ENCODE measurements around the gene SLC17A1.

Gene SLC17A1

DNA sequence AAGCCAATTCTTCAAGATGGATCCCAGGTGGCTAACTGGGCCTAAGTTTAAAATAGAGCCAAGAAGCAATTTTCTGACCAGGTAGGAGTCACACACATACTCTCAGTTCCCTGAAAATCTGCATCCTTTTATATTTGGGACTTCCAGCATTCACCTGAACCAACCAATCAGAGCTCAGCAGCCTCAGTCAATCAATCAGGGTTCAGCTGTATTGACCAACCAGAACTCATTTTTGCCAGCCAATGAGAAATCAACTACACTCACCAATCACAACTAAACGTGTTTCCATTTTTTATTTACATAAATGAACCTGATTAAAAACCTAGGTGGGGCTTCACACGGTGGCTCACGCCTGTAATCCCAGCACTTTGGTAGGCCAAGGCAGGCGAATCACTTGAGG is 39.8 kb downstream of the SLC17A1 start:
- TF ChIP-seq, protein P1, sequence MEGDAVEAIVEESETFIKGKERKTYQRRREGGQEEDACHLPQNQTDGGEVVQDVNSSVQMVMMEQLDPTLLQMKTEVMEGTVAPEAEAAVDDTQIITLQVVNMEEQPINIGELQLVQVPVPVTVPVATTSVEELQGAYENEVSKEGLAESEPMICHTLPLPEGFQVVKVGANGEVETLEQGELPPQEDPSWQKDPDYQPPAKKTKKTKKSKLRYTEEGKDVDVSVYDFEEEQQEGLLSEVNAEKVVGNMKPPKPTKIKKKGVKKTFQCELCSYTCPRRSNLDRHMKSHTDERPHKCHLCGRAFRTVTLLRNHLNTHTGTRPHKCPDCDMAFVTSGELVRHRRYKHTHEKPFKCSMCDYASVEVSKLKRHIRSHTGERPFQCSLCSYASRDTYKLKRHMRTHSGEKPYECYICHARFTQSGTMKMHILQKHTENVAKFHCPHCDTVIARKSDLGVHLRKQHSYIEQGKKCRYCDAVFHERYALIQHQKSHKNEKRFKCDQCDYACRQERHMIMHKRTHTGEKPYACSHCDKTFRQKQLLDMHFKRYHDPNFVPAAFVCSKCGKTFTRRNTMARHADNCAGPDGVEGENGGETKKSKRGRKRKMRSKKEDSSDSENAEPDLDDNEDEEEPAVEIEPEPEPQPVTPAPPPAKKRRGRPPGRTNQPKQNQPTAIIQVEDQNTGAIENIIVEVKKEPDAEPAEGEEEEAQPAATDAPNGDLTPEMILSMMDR (IDR thresholded peaks at IDR 0.05; ENCODE audit: insufficient read depth, low read length, poor library complexity, severe bottlenecking), result no peak
- TF ChIP-seq EZH2phosphoT487 (conservative IDR thresholded peaks at IDR 0.05; ENCODE audit: low read length), result no peak
- no peak overlapping the region for H2AFZ ChIP-seq (ENCODE audit: low read depth, low read length, severe bottlenecking)
- H4K20me1 ChIP-seq (ENCODE audit: low read depth, low read length), result no peaks in the 10 kb centered on the region
- no peaks in the 10 kb centered on the region for H3K9me3 ChIP-seq (ENCODE audit: insufficient read depth, low read length)
- H3K4me3 ChIP-seq (ENCODE audit: insufficient read depth, low read length, poor library complexity, severe bottlenecking), result no peak overlapping the region
- H3K27me3 ChIP-seq (ENCODE audit: low read length), result no peaks in the 10 kb centered on the region
- H3F3A ChIP-seq (ENCODE audit: insufficient read depth), result no peaks in the 10 kb centered on the region
- no peaks in the 10 kb centered on the region for H3K79me2 ChIP-seq (ENCODE audit: insufficient read depth, low read length)
- H3K27ac ChIP-seq (ENCODE audit: low read depth, low read length), result no peak overlapping the region
- no peaks in the 10 kb centered on the region for H3K36me3 ChIP-seq (ENCODE audit: low read length)
- H3K9me2 ChIP-seq (replicated peaks; ENCODE audit: insufficient read depth, low read length), result no peaks in the 10 kb centered on the region
- H3K9ac ChIP-seq (ENCODE audit: low read length), result no peak overlapping the region
- H3K4me2 ChIP-seq (ENCODE audit: low read depth, low read length, poor library complexity, severe bottlenecking), result no peak overlapping the region

DNA sequence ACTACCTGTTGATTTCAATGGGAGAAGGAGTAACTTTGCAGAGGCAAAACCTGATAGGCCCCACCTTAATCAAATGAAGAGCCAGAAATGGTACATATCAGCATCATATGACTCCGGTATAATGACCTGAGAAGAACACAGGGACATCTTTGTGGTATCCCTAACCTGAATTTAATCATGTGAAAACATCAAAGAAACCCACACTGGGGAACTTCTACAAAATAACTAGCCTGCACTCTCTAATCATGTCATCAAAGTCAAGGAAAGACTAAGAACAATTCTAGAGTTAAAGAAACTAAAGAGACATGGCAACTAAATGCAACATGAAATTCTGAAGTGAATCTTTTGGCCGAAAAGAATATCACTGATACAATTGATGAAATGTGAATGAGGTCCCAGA is 42.4 kb downstream of the SLC17A1 start:
- no peaks in the 10 kb centered on the region for H4K20me1 ChIP-seq (ENCODE audit: low read depth, low read length)
- no peaks in the 10 kb centered on the region for H3K9me2 ChIP-seq (replicated peaks; ENCODE audit: insufficient read depth, low read length)
- no peaks in the 10 kb centered on the region for H3K9me3 ChIP-seq (ENCODE audit: insufficient read depth, low read length)
- no peaks in the 10 kb centered on the region for H3F3A ChIP-seq (ENCODE audit: insufficient read depth)
- H3K27ac ChIP-seq (ENCODE audit: low read depth, low read length), result no peak overlapping the region
- no peak for TF ChIP-seq EZH2phosphoT487 (conservative IDR thresholded peaks at IDR 0.05; ENCODE audit: low read length)
- TF ChIP-seq, protein P1 (IDR thresholded peaks at IDR 0.05; ENCODE audit: insufficient read depth, low read length, poor library complexity, severe bottlenecking), result no peak
- no peaks in the 10 kb centered on the region for H3K79me2 ChIP-seq (ENCODE audit: insufficient read depth, low read length)
- H3K4me3 ChIP-seq (ENCODE audit: insufficient read depth, low read length, poor library complexity, severe bottlenecking), result no peak overlapping the region
- H2AFZ ChIP-seq (ENCODE audit: low read depth, low read length, severe bottlenecking), result peak overlapping the region; percentile 1
- H3K4me2 ChIP-seq (ENCODE audit: low read depth, low read length, poor library complexity, severe bottlenecking), result no peak overlapping the region
- H3K9ac ChIP-seq (ENCODE audit: low read length), result no peak overlapping the region
- no peaks in the 10 kb centered on the region for H3K36me3 ChIP-seq (ENCODE audit: low read length)
- H3K27me3 ChIP-seq (ENCODE audit: low read length), result no peaks in the 10 kb centered on the region

DNA sequence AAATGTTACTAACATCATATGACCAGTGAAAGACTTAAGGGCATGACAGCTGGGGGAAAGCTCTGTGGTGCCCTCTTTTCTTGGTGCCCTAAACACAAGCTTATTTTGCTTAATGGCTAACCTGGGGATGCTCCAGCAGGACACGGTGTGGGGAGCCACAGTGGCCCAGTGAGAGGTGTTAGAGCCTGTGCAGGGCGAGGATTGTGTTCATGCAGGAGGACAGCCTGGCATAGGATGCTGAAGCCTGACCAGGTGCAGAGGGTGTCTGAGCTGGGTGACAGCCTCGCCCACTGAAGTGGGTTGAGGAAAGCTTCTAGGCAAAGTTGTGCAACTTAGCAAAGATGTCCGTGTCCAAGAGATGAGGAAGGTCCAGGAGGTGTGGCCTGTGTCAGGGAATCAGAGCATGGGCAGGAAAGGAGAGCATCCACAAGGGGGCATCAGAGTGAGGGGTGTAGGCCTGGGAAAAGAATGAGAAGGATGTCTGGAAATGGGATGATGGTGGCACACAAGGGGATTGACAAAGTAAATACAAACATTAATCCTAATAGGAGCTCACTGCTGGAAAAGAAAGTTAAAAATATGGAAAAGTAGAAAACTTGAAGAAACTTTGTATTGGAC is 43.4 kb downstream of the SLC17A1 start:
- no peak for TF ChIP-seq EZH2phosphoT487 (conservative IDR thresholded peaks at IDR 0.05; ENCODE audit: low read length)
- TF ChIP-seq, protein P1 (IDR thresholded peaks at IDR 0.05; ENCODE audit: insufficient read depth, low read length, poor library complexity, severe bottlenecking), result peak; percentile 71
- no peaks in the 10 kb centered on the region for H4K20me1 ChIP-seq (ENCODE audit: low read depth, low read length)
- no peaks in the 10 kb centered on the region for H3K36me3 ChIP-seq (ENCODE audit: low read length)
- H2AFZ ChIP-seq (ENCODE audit: low read depth, low read length, severe bottlenecking), result no peak overlapping the region
- H3K27me3 ChIP-seq (ENCODE audit: low read length), result no peaks in the 10 kb centered on the region
- no peak overlapping the region for H3K4me2 ChIP-seq (ENCODE audit: low read depth, low read length, poor library complexity, severe bottlenecking)
- H3K9me2 ChIP-seq (replicated peaks; ENCODE audit: insufficient read depth, low read length), result no peaks in the 10 kb centered on the region
- no peaks in the 10 kb centered on the region for H3F3A ChIP-seq (ENCODE audit: insufficient read depth)
- H3K9me3 ChIP-seq (ENCODE audit: insufficient read depth, low read length), result no peaks in the 10 kb centered on the region
- H3K4me3 ChIP-seq (ENCODE audit: insufficient read depth, low read length, poor library complexity, severe bottlenecking), result no peak overlapping the region
- no peak overlapping the region for H3K27ac ChIP-seq (ENCODE audit: low read depth, low read length)
- H3K9ac ChIP-seq (ENCODE audit: low read length), result no peak overlapping the region
- no peaks in the 10 kb centered on the region for H3K79me2 ChIP-seq (ENCODE audit: insufficient read depth, low read length)
